Measurements from ENCODE around the gene BPIFA1.

BPIFA1 gene

GRCh38 chr20:33280775-33281174 is 45.0 kb downstream of the BPIFA1 start:
- no peak for TF ChIP-seq CTCF (IDR thresholded peaks at IDR 0.05; ENCODE audit: insufficient read depth, low read depth, low read length, missing control alignments)
- no peak overlapping the region for H3K4me3 ChIP-seq (ENCODE audit: low read length)
- no peak for DNase-seq (ENCODE audit: low read depth)

- TF ChIP-seq CTCF (IDR thresholded peaks at IDR 0.05; ENCODE audit: insufficient read depth, low read depth, low read length, missing control alignments): no peak
- DNase-seq (ENCODE audit: low read depth): no peak
- no peak overlapping the region for H3K4me3 ChIP-seq (ENCODE audit: low read length)
Measured at GRCh38 chr20:33281550-33282146, 45.9 kb downstream of the BPIFA1 start.

GRCh38 chr20:33282196-33282934 is 46.6 kb downstream of the BPIFA1 start:
- H3K4me3 ChIP-seq (ENCODE audit: low read length): no peak overlapping the region
- DNase-seq (ENCODE audit: low read depth): no peak
- TF ChIP-seq CTCF (IDR thresholded peaks at IDR 0.05; ENCODE audit: insufficient read depth, low read depth, low read length, missing control alignments): no peak

GRCh38 chr20:33282991-33283555 is 47.3 kb downstream of the BPIFA1 start, which contains the start of gene BPIFB1:
Gene BPIFB1 (plus strand): TSS chr20:33283214. CDS start chr20:33286074, 2,860 bp downstream.
- DNase-seq (ENCODE audit: low read depth): no peak
- TF ChIP-seq CTCF (IDR thresholded peaks at IDR 0.05; ENCODE audit: insufficient read depth, low read depth, low read length, missing control alignments): no peak
- H3K4me3 ChIP-seq (ENCODE audit: low read length): no peak within 1 kb of the TSS

GRCh38 chr20:33284284-33284683 is 48.5 kb downstream of the BPIFA1 start:
- H3K4me3 ChIP-seq (ENCODE audit: low read length): no peak overlapping the region
- TF ChIP-seq CTCF (IDR thresholded peaks at IDR 0.05; ENCODE audit: insufficient read depth, low read depth, low read length, missing control alignments): no peak
- DNase-seq (ENCODE audit: low read depth): no peak

GRCh38 chr20:33284937-33285336 is 49.1 kb downstream of the BPIFA1 start:
- H3K4me3 ChIP-seq (ENCODE audit: low read length): no peak overlapping the region
- no peak for TF ChIP-seq CTCF (IDR thresholded peaks at IDR 0.05; ENCODE audit: insufficient read depth, low read depth, low read length, missing control alignments)
- DNase-seq (ENCODE audit: low read depth): no peak

All from epithelial cell of esophagus (primary cell).